Measurements from ENCODE around the gene EBP. TPM values are rescaled to one million over a fixed set of nuclear protein-coding genes. Genes with fewer than 3 reads are reported as not detected.

Gene EBP
- total and polyA plus RNA-seq, 2 experiments from 2014 or later: 128 to 176 TPM

GRCh38 chrX:48558271-48558670 lies 36.7 kb downstream of the EBP start (continued):
- no peak for TF ChIP-seq REST (IDR thresholded peaks at IDR 0.05; ENCODE audit: unreplicated experiment)

GRCh38 chrX:48559636-48560035 lies 38.0 kb downstream of the EBP start:
- H3K27me3 ChIP-seq (ENCODE audit: insufficient read depth): no peaks in the 10 kb centered on the region
- H3K79me2 ChIP-seq (replicated peaks; ENCODE audit: insufficient read depth): no peaks in the 10 kb centered on the region
- no peaks in the 10 kb centered on the region for H3K9me2 ChIP-seq (ENCODE audit: insufficient read depth)
- Mint-ChIP-seq H3K36me3 (ENCODE audit: low read depth) (peaks cover 12% of the 10 kb centered on the region; the same call in 2 of the 3 replicates), H3K27me3 (ENCODE audit: insufficient read depth, low read depth, poor library complexity) (no peaks in the 10 kb centered on the region), H3K9me3 (no peaks in the 10 kb centered on the region), H3K4me1 (peaks cover 3% of the 10 kb centered on the region; the same call in 1 of the 3 replicates), H3K4me3 (no peak overlapping the region), H3K27ac (no peak overlapping the region)
- H3K27ac ChIP-seq (ENCODE audit: low read depth): no peak overlapping the region
- no peak overlapping the region for H3K4me3 ChIP-seq
- H3K36me3 ChIP-seq (ENCODE audit: insufficient read depth): no peaks in the 10 kb centered on the region
- H3F3A ChIP-seq (replicated peaks; ENCODE audit: low read depth): no peaks in the 10 kb centered on the region
- H4K20me1 ChIP-seq (replicated peaks; ENCODE audit: insufficient read depth): no peaks in the 10 kb centered on the region
- H3K4me2 ChIP-seq: no peak overlapping the region
- no peak for ATAC-seq
- no peak for DNase-seq (ENCODE audit: low spot score)
- H2AFZ ChIP-seq: no peak overlapping the region
- H3K4me1 ChIP-seq (ENCODE audit: insufficient read depth): no peaks in the 10 kb centered on the region
- no peak for TF ChIP-seq ZNF462 (CRISPR knock-in tag; IDR thresholded peaks at IDR 0.05)
- no peak for TF ChIP-seq JUNB (IDR thresholded peaks at IDR 0.05; ENCODE audit: unreplicated experiment)
- no peak for TF ChIP-seq EZH2phosphoT487 (IDR thresholded peaks at IDR 0.05; ENCODE audit: unreplicated experiment)
- TF ChIP-seq EZH2 (IDR thresholded peaks at IDR 0.05; ENCODE audit: low read depth, unreplicated experiment): no peak
- no peak for TF ChIP-seq CTCF (conservative IDR thresholded peaks at IDR 0.05; ENCODE audit: low read depth in 2 of 2)
- no peak for TF ChIP-seq REST (IDR thresholded peaks at IDR 0.05; ENCODE audit: unreplicated experiment)
- TF ChIP-seq ETS1 (IDR thresholded peaks at IDR 0.05): no peak
- no peak for TF ChIP-seq ZNF114 (CRISPR knock-in tag; IDR thresholded peaks at IDR 0.05)

Data from GM23338 (cell line).